ENCODE results near the gene UBE2Z. TPM values are rescaled to one million over a fixed set of nuclear protein-coding genes. Genes with fewer than 3 reads are reported as not detected.

The UBE2Z gene
- total and polyA plus RNA-seq, 9 of the 15 experiments (the other 6 are each of a cell fraction or from before 2014, with no cell fraction given), result 11.8 to 89.0 (median 38.2) TPM

DNA sequence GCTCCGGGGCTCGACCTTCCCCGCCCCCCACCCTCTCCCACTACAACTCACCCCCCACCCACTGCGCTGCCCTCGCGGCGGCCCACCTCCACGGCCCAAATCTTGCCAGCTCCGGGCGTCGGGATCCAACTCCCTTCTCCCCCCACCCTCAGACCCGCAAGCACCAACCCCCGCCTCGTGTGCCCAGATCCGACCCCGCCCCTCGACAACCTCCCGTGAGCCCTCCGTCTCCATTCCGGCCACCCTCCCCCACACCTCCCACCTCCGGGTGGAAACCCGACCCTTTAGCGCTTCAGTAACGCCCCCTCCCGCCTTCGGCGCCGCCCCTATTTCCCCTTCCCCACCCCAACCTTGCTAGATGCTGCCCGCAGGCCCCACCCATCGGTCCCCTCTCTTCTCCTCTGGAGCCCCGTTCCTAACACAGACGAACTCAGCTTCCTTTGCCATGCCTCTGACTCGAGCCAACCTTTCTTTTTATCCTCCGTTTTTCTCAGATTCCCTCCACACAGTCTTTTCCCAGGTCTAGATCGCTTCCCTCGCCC lies 717 bp downstream of the UBE2Z start (continued):
- no peak for TF ChIP-seq RREB1 (CRISPR knock-in tag; IDR thresholded peaks at IDR 0.05)
- TF ChIP-seq, protein P1, sequence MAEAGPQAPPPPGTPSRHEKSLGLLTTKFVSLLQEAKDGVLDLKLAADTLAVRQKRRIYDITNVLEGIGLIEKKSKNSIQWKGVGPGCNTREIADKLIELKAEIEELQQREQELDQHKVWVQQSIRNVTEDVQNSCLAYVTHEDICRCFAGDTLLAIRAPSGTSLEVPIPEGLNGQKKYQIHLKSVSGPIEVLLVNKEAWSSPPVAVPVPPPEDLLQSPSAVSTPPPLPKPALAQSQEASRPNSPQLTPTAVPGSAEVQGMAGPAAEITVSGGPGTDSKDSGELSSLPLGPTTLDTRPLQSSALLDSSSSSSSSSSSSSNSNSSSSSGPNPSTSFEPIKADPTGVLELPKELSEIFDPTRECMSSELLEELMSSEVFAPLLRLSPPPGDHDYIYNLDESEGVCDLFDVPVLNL (CRISPR knock-in tag; IDR thresholded peaks at IDR 0.05; ENCODE audit: low read depth), result no peak
- TF ChIP-seq FOXA3 (CRISPR knock-in tag; conservative IDR thresholded peaks at IDR 0.05 in 1 of 2, IDR thresholded peaks at IDR 0.05 in 1 of 2), result no peak
- TF ChIP-seq KLF16 (IDR thresholded peaks at IDR 0.05), result no peak
- no peak for TF ChIP-seq RBM14 (IDR thresholded peaks at IDR 0.05; ENCODE audit: borderline replicate concordance, insufficient read depth, low read depth, low read length)
- no peak for TF ChIP-seq RBFOX2 (IDR thresholded peaks at IDR 0.05; ENCODE audit: low read depth, low read length)
- TF ChIP-seq CREM (IDR thresholded peaks at IDR 0.05; ENCODE audit: low read depth), result no peak
- TF ChIP-seq MTF1 (CRISPR knock-in tag; IDR thresholded peaks at IDR 0.05; ENCODE audit: borderline replicate concordance), result no peak
- no peak for TF ChIP-seq ZBTB33 (CRISPR knock-in tag; IDR thresholded peaks at IDR 0.05)
- no peak for TF ChIP-seq HIVEP1 (CRISPR knock-in tag; IDR thresholded peaks at IDR 0.05)
- no peak for TF ChIP-seq PRPF4 (IDR thresholded peaks at IDR 0.05; ENCODE audit: insufficient read depth, low read depth, low read length, poor library complexity, severe bottlenecking)
- TF ChIP-seq PHF21A (IDR thresholded peaks at IDR 0.05; ENCODE audit: borderline replicate concordance, low read depth), result no peak
- TF ChIP-seq, protein P2, sequence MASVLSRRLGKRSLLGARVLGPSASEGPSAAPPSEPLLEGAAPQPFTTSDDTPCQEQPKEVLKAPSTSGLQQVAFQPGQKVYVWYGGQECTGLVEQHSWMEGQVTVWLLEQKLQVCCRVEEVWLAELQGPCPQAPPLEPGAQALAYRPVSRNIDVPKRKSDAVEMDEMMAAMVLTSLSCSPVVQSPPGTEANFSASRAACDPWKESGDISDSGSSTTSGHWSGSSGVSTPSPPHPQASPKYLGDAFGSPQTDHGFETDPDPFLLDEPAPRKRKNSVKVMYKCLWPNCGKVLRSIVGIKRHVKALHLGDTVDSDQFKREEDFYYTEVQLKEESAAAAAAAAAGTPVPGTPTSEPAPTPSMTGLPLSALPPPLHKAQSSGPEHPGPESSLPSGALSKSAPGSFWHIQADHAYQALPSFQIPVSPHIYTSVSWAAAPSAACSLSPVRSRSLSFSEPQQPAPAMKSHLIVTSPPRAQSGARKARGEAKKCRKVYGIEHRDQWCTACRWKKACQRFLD (CRISPR knock-in tag; IDR thresholded peaks at IDR 0.05), result no peak
- no peak for TF ChIP-seq ZNF699 (CRISPR knock-in tag; IDR thresholded peaks at IDR 0.05; ENCODE audit: insufficient replicate concordance)
- no peak for TF ChIP-seq ARHGAP35 (IDR thresholded peaks at IDR 0.05; ENCODE audit: partially characterized antibody)
- no peak; the same call in none of the 2 replicates for TF ChIP-seq SUPT5H (IDR thresholded peaks at IDR 0.05)
- no peak for TF ChIP-seq ZC3H8 (IDR thresholded peaks at IDR 0.05)
- TF ChIP-seq POLR2AphosphoS5 (IDR thresholded peaks at IDR 0.05; ENCODE audit: control insufficient read depth, insufficient read depth, low read depth, low read length), result peak; percentile 50; the same call in 1 of the 2 replicates
